HL-60/S4 (cell line): ENCODE measurements around the gene NLRC5.
"Not testable (repeated sequence)": the region's sequence is repeated elsewhere in the genome, so short reads cannot be mapped to it uniquely, and the experiment has no call there.

Experiments used
- in situ Hi-C: fragments of 300-500 bp; cut with MboI; formaldehyde crosslinking; loops from 2 replicates; pipeline ENCODE4 v1.14.3; 2022; ENCODE audit warnings: low sequenced_read_pairs

Gene NLRC5

DNA sequence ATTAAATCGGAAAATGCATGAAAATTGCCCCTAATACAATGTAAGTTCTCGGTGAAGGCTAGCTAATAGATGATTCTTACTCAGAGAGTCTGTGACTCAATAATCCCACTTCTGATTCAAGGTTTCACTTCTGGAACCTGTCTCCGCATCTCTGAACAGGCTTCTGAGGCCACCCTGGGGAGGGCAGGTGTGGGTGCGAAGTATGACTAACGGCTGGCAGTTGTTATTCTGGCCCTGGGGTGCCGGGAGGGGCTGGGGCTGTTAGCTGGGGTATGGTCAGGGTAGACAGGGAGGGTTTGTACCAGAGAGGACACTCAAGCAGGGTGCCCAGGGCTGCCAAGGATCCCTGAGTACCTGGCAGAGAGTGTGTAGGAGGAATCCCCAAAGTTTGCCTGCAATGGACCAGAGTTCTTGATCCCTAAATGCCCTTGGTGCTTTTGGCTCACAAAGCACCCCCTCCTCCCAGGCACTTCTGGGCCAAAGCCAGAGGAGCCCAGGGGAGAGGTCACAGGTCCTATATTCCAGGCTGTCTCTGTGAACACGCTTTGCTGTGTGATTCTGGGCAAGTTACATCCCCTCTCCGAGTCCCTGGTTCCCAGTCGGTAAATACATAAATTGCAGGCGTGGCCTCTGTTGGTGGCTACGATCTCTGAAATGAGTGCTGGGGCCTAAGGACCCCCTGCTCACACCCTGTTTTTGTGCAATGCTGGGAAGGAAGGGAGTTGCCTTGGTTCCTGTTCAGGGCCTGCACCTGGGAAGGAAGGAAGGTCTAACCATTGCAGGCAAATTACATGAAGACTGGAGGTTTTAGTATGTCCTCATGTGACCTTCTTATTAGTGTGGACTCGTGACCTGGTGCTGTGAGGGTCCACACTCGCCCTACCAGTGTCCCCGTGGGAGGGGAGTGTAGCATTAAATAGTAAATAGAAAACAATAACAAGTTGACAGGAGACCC is 53.1 kb downstream of the NLRC5 start:
- in situ Hi-C loops, result no loop called here

GRCh38 chr16:57043248-57043647 is 53.9 kb downstream of the NLRC5 start:
- in situ Hi-C loops, result no loop called here

GRCh38 chr16:57044931-57045693 is 55.8 kb downstream of the NLRC5 start:
- in situ Hi-C loops, result no loop called here

DNA sequence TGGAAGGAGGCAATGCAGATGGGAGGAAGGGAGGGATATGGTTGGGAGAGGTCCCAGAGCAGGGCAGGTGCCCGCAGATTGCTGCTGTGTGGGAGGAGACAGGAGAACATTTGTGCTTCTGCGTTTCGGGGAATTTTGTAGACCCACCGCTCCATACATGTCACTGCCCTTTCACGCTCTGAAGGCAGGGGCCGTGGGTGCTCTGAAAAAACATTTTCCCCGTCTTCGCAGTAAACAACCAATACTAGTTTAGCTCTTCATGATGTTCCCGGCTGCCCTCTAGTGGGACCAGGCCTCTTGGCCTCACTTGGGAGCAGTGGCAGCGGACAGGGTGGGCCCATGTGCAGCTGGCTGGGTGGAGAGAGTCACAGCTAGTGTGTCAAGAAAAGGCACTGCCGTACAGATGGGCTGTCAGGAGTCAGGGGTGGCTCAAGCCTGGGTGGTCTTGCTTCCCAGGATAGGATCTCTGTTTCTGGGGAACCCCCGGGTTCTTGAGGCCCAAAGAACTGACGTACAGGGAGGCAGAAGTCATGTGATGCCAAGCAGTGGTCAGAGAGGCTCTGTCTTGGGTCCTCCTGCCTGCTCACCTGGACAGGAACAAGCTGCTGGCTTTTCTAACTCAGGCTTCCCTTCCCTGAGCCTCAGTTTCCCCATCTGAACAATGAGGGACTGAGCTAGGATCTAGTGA is 56.5 kb downstream of the NLRC5 start:
- in situ Hi-C loops, result no loop called here

- in situ Hi-C loops, result no loop called here
Observed at GRCh38 chr16:57048095-57048494, 58.7 kb downstream of the NLRC5 start.

DNA sequence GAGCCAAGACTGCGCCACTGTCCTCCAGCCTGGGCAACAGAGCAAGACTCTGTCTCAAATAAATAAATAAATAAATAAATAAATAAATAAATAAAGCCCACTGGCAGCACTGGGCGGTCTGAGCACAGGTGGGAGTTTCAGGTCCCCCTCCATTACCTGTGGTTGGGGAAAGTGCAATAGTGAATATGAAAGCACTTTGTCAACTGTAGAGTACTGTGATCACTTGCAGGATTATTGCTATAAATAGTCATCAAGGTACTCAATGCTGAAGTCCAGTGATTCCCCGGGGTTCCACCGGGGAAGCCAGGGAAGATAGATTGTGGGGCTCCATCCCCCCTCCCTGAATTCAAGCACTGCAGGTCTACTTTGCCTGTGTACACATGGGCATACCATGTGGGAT is 60.3 kb downstream of the NLRC5 start:
- in situ Hi-C loops, result no loop called here

- in situ Hi-C loops, result no loop called here
Observed at GRCh38 chr16:57051696-57052228, 62.4 kb downstream of the NLRC5 start.

DNA sequence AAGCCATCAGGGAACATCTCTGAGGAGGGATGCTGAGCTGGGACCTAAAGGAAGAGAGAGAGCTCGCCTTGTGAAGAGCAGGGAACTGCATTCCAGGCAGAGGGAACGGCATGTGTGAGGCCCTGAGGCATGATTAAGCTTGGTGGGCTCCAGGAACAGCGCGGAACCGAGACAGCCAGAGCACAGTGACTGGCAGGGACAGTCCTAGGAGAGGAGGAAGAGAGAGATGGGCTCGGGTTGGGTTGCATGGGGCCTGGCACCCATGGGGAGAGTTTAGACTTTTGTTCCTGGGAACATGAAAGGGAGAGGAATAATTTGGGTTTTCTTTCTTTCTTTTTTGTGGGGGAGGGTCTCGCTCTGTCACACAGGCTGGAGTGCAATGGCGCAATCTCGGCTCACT is 63.8 kb downstream of the NLRC5 start:
- in situ Hi-C loops, result no loop called here

- in situ Hi-C loops, result no loop called here
Observed at GRCh38 chr16:57054338-57054737, 65.0 kb downstream of the NLRC5 start.

GRCh38 chr16:57054771-57055170 is 65.4 kb downstream of the NLRC5 start:
- in situ Hi-C loops, result no loop called here

- in situ Hi-C loops, result no loop called here
Observed at GRCh38 chr16:57055671-57056070, 66.3 kb downstream of the NLRC5 start.

DNA sequence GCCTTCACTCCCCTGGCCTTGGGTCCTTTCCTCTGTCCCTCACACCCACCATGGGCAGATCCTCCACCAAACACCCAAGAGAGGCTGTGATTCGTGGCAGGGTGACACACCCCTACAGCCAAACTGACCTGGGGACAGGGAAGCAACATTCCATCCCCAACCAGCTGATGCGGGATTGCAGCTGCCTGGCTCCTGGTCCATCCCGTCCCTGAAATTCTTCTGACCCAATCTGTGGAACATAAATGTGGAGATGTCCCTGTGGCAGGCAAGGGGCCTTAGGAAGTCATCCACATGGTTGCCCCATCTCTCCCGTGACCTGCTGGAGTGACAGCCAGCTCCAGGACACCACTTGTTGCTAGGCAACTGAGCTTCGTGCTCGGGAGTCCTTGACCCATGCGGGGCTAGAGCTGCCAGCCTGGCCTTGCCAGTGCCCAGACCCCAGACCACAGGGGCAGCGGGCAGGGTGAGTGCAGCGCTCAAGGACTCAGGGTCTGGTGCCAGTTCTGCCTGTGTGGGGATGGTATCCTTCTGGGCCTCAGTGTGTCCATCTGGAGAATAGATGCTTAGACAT is 69.0 kb downstream of the NLRC5 start:
- in situ Hi-C loops, result no loop called here

DNA sequence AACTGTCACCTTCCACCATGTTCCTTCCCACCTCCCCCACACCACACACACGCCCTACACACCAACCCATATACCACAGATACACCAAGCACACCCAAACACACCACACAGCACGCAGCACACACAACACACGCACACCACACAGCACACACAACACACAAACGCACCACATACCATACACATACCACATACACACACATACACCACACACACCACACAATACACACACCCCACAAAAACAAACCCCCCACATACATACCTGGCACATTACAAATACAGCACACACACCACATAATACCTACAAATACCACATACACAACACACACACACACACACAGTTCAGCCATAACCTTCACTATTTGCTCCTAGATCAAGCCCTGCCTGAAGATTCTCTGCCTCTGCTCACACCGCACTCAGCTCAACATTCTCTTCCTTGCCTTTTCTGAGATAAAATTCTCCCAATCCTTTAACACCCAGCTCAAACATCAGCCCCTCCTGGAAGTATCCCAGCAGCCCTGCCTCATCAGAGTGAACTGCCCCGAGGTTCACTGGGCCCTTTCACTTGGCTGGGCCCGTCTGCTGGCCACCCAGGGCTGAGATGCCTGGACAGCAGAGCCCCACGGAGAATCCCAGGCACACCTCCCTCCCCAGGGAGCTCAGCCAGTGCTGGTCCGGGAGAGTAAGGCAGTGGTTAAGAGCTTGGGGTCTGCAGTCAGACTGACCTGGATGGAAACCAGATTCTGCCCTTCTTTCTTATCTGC is 71.1 kb downstream of the NLRC5 start:
- in situ Hi-C loops, result no loop called here

GRCh38 chr16:57061084-57061905 is 71.9 kb downstream of the NLRC5 start:
- in situ Hi-C loops, result no loop called here

GRCh38 chr16:57062329-57062728 is 73.0 kb downstream of the NLRC5 start:
- in situ Hi-C loops, result no loop called here

DNA sequence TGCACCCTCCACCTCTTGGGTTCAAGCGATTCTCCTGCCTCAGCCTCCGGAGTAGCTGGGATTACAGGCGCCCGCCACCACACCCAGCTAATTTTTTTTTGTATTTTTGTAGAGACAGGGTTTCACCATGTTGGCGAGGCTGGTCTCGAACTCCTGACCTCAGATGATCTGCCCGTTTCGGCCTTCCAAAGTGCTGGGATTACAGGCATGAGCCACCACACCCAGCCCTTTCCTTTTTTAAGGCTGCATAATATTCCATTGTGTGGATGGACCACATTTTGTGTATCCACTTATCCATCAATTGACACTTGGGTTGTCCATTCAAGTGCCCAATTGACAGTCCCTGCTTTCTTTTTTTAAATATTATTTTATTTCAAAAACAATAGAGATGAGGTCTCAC is 73.8 kb downstream of the NLRC5 start:
- in situ Hi-C loops, result not testable (repeated sequence)

DNA sequence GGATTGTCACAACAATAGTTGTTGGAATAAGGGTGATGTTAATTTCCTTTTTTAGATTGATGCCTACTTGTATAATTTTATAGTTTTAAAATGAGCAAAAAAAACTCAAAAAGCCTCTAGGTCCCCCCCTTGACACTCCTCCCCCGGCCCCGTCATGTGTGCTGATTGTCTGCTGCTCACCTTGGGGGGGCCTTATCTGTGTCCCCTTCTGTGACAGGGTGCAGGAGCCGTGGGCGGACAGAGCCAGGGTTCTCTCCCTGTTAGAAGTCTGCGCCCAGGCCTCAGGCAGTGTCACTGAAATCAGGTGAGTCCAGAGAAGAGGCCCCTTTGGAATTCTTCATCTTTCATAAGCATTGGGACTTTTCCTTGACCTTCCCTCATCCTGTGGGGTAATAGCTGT is 75.6 kb downstream of the NLRC5 start:
- in situ Hi-C loops, result no loop called here

DNA sequence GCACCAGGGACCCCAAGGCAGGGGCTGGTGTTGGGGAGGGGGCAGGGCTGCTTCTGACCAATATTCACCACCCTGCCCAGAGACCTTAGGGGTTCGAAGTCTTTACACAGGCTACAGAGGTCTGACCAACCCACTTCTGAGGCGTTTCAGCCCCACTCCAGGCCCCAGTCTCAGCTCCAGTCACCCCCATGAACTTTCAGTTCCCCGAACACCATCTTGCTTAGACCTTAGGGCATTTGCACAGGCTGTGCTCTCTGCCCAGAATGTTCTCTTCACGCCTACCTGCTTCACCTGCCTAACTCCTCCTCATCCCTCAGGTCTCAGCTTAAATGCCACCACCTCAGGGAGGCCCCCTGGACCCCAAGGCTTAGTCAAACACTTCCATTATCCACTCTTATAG is 77.3 kb downstream of the NLRC5 start:
- in situ Hi-C loops, result no loop called here

DNA sequence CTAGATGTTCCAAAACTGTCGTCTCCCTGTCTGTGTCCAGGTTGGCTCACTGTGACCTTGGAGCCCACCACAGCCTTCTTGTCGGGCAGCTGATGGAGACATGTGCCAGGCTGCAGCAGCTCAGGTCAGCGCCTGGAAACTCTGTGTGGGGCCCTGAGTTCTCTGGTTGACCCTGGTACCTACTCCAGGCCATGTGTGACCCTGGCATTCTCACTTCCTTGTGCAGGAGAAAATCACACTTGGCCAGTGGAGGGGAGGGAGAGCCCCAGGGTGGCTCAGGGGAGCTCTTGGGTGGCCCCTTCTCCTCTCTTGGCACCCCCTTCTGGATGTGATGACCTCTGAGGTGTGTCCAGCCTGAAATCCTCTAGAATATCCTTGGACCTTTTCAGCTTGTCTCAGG is 78.0 kb downstream of the NLRC5 start:
- in situ Hi-C loops, result no loop called here
